Smooth muscle cell (in vitro differentiated cells): ENCODE data around the gene LLCFC1. TPM values are rescaled to one million over a fixed set of nuclear protein-coding genes. Genes with fewer than 3 reads are reported as not detected.

ENCODE experiments used
- DNase-seq: peaks from one replicate; lab custom pipeline; 2025; ENCODE audit not compliant: unreplicated experiment; lab: John Stamatoyannopoulos, UW
- H2AFZ ChIP-seq: fragments of 200-600 bp; sonication (generic); 2 replicates; pipeline ENCODE4 v1.6.0; 2016; ENCODE audit warnings: antibody characterized with exemption, low read depth, mild to moderate bottlenecking
- H3F3A ChIP-seq: fragments of 200-600 bp; sonication (generic); 2 replicates; pipeline ENCODE4 v1.6.0; 2017; ENCODE audit warnings: antibody characterized with exemption, low read depth
- H3K27ac ChIP-seq: fragments of 200-600 bp; sonication (generic); 2 replicates; pipeline ENCODE4 v1.5.1; 2016; ENCODE audit warnings: low read depth, mild to moderate bottlenecking
- H3K27me3 ChIP-seq: fragments of 200-600 bp; sonication (generic); 2 replicates; pipeline ENCODE4 v1.6.1; 2016; ENCODE audit warnings: low read depth, mild to moderate bottlenecking
- H3K36me3 ChIP-seq: fragments of 200-600 bp; sonication (generic); 2 replicates; pipeline ENCODE4 v1.5.1; 2016; ENCODE audit warnings: low read depth
- H3K4me1 ChIP-seq: fragments of 200-600 bp; sonication (generic); 2 replicates; pipeline ENCODE4 v1.5.1; 2016; ENCODE audit warnings: low read depth
- H3K4me2 ChIP-seq: fragments of 200-600 bp; sonication (generic); 2 replicates; pipeline ENCODE4 v1.6.0; 2016; ENCODE audit warnings: mild to moderate bottlenecking
- H3K4me3 ChIP-seq: fragments of 200-600 bp; sonication (generic); 2 replicates; pipeline ENCODE4 v1.5.1; 2016; ENCODE audit warnings: mild to moderate bottlenecking
- H3K79me2 ChIP-seq: fragments of 200-600 bp; sonication (generic); 2 replicates; pipeline ENCODE4 v1.6.0; 2016; ENCODE audit warnings: low read depth, mild to moderate bottlenecking
- H3K9ac ChIP-seq: fragments of 200-600 bp; sonication (generic); 2 replicates; pipeline ENCODE4 v1.6.0; 2016; ENCODE audit warnings: low read depth
- H3K9me3 ChIP-seq: fragments of 200-600 bp; sonication (generic); replicated peaks from 2 replicates; pipeline ENCODE4 v1.5.1; 2016; ENCODE audit warnings: low read depth
- H4K20me1 ChIP-seq: fragments of 200-600 bp; sonication (generic); 2 replicates; pipeline ENCODE4 v1.6.0; 2016; ENCODE audit warnings: low read depth
- CTCF ChIP-seq: fragments of 200-600 bp; sonication (generic); IDR thresholded peaks from 2 replicates; pipeline ENCODE4 v1.5.1; 2017; ENCODE audit warnings: borderline replicate concordance, mild to moderate bottlenecking, antibody characterized with exemption; ENCODE audit not compliant: insufficient read depth, poor library complexity, severe bottlenecking
- WGBS: methylation state at CpG from one replicate; pipeline ENCODE4 v1.1.7; 2016; ENCODE audit warnings: low lambda C conversion rate; 5-methylcytosine and 5-hydroxymethylcytosine counted together
- polyA plus RNA-seq: library from polyadenylated mRNA; unstranded; fragments of >200 nt; fragmentation: Nextera tagmentation; extraction: Ambion mirVana; gene quantifications from 2 replicates; pipeline ENCODE4 v1.2.1, GENCODE V29; 2016
- total RNA-seq: library from RNA; depleted of rRNA; stranded (reverse); fragments of >200 nt; gene quantifications from 2 replicates; pipeline ENCODE4 v1.2.3, GENCODE V29; 2014

The LLCFC1 gene
- total and polyA plus RNA-seq, 2 experiments from 2014 or later, result not detected

DNA sequence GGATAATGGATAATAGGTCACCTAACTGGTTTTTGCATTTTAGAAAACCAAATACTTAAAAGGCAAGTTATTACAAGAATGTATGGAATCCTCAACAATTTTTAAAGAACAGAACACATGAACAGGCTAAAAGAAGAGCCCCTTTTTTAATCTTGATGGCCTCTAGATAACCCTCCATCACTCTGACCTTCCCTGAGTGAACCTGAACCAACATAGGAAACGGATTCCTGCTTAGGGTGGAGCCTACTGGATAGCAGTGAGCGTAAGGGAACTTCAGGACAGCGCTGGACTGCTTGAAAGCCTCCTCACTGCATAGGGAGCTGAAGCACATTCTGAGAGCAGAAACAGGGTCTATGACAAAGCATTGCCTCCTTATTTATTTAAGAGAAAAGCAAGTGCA, 26.2 kb upstream of the LLCFC1 start:
- H3K27ac ChIP-seq, result no peak overlapping the region
- no peak overlapping the region for H2AFZ ChIP-seq
- H3K9ac ChIP-seq, result no peak overlapping the region
- peaks cover 10% of the 10 kb centered on the region for H3K27me3 ChIP-seq
- no peaks in the 10 kb centered on the region for H4K20me1 ChIP-seq
- H3K9me3 ChIP-seq, result no peaks in the 10 kb centered on the region
- 66% methylated on average over 3 of the region's 3 CpGs for WGBS
- H3K4me3 ChIP-seq, result no peak overlapping the region
- no peak for DNase-seq
- no peaks in the 10 kb centered on the region for H3K4me1 ChIP-seq
- TF ChIP-seq CTCF, result no peak
- H3K4me2 ChIP-seq, result no peak overlapping the region
- no peaks in the 10 kb centered on the region for H3K79me2 ChIP-seq
- H3F3A ChIP-seq, result no peaks in the 10 kb centered on the region
- no peaks in the 10 kb centered on the region for H3K36me3 ChIP-seq

- DNase-seq, result no peak
- H3K4me2 ChIP-seq, result no peak overlapping the region
- peaks cover 13% of the 10 kb centered on the region for H3K27me3 ChIP-seq
- no peaks in the 10 kb centered on the region for H4K20me1 ChIP-seq
- no peaks in the 10 kb centered on the region for H3F3A ChIP-seq
- 89% methylated on average over 2 of the region's 2 CpGs for WGBS
- no peak for TF ChIP-seq CTCF
- H3K9me3 ChIP-seq, result no peaks in the 10 kb centered on the region
- H3K27ac ChIP-seq, result no peak overlapping the region
- no peak overlapping the region for H3K4me3 ChIP-seq
- no peaks in the 10 kb centered on the region for H3K4me1 ChIP-seq
- H3K79me2 ChIP-seq, result no peaks in the 10 kb centered on the region
- no peaks in the 10 kb centered on the region for H3K36me3 ChIP-seq
- no peak overlapping the region for H3K9ac ChIP-seq
- H2AFZ ChIP-seq, result no peak overlapping the region
These were observed 25.7 kb upstream of the LLCFC1 start for GRCh38 chr7:142913566-142913965.

- WGBS, result 45% methylated on average over 1 of the region's 1 CpG
These were observed 25.2 kb upstream of the LLCFC1 start for GRCh38 chr7:142914121-142914520.

More at GRCh38 chr7:142914121-142914520, 25.2 kb upstream of the LLCFC1 start:
- no peaks in the 10 kb centered on the region for H3K4me1 ChIP-seq
- H3K9ac ChIP-seq, result no peak overlapping the region
- no peak overlapping the region for H2AFZ ChIP-seq
- no peak overlapping the region for H3K27ac ChIP-seq
- TF ChIP-seq CTCF, result no peak
- no peaks in the 10 kb centered on the region for H3K79me2 ChIP-seq
- no peaks in the 10 kb centered on the region for H3K9me3 ChIP-seq
- H3K4me2 ChIP-seq, result no peak overlapping the region
- H4K20me1 ChIP-seq, result no peaks in the 10 kb centered on the region
- no peak for DNase-seq
- H3K27me3 ChIP-seq, result peaks cover 13% of the 10 kb centered on the region
- H3K4me3 ChIP-seq, result no peak overlapping the region
- H3F3A ChIP-seq, result no peaks in the 10 kb centered on the region
- H3K36me3 ChIP-seq, result no peaks in the 10 kb centered on the region
